GM18858 (cell line): ENCODE measurements around the gene IL6R.

Experiments used
- ATAC-seq: cut with Tn5 transposase; IDR thresholded peaks from one replicate; pipeline ENCODE4 v1.9.1; 2021; ENCODE audit not compliant: unreplicated experiment

The IL6R gene

DNA sequence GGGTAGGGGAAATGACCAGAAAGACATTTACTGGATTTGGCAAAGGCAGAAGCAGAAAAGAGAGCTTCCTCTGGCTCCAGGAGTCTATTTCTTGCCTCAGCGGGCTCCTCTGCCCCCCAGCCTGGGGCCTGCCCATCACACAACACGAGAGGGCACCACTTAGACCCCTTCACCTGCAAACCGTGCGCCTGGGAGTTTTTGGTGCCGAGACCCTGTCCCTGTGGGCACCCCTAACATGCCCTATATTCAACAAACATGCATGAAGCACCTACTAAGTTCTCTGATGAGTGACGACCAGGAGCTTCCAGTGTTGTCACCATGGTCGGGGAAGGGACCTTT, 18.8 kb downstream of the IL6R start:
- ATAC-seq, result no peak

DNA sequence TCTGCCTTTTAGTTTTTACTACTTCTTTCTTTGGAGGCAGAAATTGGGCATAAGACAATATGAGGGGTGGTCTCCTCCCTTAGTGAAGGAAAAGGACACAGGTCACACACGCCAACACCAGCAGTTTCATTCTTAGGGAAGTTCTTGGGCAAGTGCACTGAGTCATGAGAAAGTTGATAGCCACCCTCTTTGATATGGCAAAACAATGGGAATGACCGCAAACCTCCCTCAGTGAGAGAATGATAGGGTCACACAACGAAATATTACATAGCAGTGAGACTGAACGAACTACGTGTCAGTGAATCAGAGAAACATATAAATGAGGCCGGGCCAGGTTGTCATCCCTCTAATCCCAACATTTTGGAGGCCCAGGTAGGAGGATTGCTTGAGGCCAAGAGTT, 20.0 kb downstream of the IL6R start:
- no peak for ATAC-seq

DNA sequence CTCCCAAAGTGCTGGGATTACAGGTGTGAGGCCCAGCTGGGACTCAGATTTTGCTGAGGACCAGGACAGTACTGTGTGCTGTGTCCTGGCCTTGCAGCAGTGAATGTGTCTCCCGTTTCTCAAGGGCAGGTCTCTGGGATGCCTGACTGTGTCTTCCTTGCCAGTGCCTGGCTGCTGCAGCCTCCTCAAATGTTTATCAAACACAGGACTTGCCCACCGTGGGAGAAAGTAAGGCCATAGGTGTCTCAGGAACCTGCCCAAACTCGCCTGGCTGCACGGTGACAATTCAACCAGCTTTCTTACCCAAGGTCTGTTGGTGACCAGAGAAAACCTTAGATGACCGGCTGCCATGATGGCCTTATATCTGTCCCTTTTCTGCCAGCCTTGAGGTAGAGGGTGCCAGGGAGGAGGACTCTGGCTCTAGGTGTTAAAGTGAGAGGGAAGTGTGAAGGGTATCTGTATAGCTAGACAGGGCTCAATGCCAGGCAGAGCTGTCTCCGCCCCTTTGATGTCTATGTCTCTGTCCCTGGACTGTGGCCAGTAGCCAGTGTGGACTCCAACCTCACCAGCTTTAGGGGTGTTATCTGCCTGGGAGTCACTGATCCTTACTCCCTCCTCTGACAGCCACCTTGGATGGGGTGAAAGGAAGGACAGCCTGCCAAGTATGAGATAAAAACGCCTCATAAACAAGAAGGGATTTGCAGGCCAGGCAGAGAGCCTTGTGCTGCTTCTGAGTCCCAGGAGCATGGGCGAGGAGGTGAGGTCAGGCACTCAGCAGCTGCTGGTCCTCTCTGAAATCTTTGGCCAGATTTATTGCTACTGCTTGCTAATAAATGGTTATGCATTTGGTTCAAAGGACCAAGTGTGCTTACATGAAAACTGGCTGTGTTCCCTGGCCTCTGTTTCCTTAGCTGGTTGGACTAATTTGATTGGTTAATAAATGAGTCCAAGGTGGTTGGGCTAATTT, 22.3 kb downstream of the IL6R start:
- ATAC-seq, result no peak

DNA sequence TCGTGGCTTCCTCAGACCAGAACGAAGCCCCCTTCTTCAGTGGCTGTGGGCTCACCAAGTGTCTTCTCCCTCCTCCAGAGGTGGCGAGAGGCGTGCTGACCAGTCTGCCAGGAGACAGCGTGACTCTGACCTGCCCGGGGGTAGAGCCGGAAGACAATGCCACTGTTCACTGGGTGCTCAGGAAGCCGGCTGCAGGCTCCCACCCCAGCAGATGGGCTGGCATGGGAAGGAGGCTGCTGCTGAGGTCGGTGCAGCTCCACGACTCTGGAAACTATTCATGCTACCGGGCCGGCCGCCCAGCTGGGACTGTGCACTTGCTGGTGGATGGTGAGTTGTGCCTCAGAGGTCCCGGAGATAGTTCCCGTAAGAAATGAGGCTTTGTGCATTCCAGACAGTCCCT, 24.0 kb downstream of the IL6R start:
- no peak for ATAC-seq

GRCh38 chr1:154429841-154430611, 24.9 kb downstream of the IL6R start:
- no peak for ATAC-seq

- no peak for ATAC-seq
Observed at GRCh38 chr1:154430903-154431302, 25.8 kb downstream of the IL6R start.

DNA sequence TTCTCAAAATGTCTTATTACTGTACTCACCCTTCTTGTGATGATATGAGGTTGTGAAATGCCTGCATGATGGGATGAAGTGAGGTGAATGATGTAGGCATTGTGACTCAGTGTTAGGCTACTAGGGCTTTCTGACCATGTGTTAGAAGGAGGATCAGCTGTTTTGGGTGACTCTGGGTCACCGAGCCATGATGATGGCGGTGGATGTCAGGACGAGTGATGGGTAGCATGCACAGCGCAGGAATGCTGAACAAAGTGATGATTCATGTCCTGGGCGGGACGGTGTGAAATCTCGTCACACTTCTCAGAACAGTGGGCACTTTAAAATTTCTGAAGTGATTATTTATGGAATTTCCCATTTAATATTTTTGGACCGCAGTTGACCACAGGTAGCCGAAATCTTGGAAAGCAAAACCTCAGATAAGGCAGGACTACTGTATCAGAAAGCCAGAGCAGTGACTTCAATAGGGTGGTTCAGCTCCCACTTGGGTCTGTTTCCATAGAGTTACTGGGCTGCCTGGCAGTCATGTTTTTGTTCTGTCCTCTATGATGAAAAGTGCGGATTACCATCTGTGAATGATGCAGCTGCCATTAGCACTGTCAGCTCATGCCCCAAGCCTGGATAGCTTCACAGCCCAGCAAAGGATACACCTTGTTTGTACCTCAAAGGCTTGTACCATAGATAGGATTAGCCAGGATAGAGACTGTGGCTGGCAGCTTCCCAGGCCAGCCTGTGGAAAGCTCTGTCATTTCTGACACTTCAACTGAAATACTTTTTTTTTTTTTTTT, 26.6 kb downstream of the IL6R start:
- no peak for ATAC-seq

- no peak for ATAC-seq
Observed at GRCh38 chr1:154433161-154433764, 28.1 kb downstream of the IL6R start.

GRCh38 chr1:154434346-154435085, 29.4 kb downstream of the IL6R start:
- ATAC-seq, result no peak

DNA sequence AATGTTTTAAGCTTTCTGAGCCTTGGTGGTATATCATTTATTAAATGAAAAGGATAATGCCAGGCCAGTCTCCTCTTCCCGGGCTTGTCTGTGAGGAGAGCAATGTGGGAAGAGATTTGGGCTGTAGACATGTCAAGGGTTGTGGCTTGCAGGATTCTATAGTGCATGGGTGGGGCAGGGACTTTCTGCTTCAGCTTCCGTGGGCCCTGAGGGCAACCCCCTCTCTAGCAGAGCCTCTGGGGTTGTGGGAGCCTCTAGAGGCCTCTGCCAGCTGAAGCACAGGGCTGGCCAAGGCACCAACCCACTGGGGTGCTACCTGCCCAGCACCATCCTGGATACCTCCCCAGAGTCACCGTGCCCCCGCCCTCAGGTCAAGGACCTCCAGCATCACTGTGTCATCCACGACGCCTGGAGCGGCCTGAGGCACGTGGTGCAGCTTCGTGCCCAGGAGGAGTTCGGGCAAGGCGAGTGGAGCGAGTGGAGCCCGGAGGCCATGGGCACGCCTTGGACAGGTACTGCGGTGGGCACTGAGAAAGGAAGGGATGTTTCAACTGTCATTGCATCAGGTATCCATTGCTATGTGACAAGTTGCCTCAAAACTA, 30.6 kb downstream of the IL6R start:
- ATAC-seq, result no peak

- no peak for ATAC-seq
Observed at GRCh38 chr1:154436433-154436832, 31.3 kb downstream of the IL6R start.

DNA sequence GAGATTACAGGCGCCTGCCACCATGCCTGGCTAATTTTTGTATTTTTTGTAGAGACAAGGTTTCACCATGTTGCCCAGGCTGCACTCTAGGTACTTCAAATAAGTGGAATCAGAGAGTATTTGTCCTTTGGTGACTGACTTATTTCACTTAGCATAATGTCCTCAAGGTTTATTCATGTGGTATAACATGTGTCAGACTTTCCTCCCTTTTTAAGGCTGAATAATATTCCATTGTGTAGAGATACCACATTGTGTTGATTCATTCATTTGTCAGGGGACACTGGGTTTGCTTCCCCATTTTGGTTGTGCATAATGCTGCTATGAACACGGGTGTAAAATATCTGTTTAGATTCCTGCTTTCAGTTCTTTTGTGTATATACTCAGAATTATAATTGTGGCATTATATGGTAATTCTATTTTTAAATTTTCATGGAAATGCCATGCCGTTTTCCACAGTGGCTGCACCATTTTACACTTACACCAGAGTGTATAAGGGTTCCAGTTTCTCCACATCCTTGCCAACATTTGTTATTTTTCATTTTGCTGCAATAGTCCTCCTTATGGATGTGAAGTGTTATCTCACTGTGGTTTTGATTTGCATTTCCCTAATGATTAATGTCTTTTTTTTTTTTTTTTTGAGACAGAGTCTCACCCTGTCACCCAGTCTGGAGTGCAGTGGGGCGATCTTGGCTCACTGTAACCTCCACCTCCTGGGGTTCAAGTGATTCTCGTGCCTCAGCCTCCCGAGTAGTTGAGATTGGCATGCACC, 35.1 kb downstream of the IL6R start:
- ATAC-seq, result no peak

DNA sequence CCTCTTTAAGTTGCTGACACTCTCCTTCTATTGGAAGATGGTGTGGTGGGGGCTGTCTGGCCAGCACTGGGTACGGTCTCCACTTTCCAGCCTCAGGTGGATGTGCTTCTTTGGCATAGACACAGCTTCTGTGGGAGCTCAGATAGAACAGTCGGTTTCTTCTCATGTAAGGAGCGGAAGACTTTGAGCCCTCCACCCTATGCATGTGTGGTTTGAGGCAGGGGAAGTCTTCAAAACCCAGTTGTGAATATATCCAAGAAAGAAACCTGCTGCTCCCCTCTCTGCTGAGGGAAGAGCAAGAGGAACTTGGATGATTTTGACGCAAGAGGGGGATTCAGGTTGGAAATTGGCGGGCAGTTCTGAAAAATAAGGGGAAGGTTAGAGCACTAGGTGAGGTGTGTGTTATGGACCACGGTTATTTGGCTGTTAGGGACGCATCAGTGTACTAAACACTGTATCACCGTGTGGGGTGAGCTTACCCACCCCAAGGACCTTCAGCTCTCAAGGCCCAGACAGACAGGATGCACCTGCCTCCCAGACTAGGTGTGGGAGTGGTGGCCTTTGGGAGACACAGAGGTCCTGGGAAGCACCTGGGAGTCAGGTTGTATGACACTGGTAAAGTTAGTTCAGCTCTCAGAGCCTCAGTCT, 36.2 kb downstream of the IL6R start:
- no peak for ATAC-seq

DNA sequence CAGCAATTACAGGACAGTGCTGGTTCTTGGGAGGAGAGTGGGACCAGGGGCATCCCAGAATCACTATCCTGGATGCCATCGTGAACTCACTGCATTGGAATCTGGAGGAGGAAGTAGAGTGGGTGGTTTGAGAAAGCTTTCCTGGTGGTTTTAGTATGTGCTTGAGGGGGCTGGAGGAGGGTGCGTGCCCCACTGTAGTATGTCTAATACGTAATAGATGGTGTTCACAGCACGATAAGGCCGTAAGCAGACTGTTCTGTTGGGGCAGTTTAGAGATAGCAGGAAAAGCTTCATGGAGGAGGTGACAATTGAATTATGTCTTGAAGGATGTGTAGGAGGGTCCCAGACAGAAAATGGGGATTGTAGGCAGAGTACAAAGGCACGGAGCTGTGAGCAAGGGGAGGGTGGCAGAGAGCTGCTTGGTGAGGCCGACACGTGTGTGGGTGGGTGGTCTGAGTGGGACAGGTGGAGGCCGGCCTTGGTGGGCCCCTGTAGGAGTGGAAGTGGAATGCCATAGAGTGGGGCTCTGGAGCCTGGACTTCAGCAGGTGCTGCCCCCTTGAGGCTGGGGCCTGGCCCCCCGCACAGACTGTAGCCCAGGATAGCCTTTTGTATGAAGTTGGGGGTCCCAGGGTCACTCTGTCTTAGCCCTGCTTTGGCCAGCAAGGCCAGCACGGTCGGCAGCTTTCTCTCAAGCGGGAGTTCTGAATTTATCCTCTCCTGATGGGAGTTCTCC, 37.0 kb downstream of the IL6R start:
- ATAC-seq, result no peak

DNA sequence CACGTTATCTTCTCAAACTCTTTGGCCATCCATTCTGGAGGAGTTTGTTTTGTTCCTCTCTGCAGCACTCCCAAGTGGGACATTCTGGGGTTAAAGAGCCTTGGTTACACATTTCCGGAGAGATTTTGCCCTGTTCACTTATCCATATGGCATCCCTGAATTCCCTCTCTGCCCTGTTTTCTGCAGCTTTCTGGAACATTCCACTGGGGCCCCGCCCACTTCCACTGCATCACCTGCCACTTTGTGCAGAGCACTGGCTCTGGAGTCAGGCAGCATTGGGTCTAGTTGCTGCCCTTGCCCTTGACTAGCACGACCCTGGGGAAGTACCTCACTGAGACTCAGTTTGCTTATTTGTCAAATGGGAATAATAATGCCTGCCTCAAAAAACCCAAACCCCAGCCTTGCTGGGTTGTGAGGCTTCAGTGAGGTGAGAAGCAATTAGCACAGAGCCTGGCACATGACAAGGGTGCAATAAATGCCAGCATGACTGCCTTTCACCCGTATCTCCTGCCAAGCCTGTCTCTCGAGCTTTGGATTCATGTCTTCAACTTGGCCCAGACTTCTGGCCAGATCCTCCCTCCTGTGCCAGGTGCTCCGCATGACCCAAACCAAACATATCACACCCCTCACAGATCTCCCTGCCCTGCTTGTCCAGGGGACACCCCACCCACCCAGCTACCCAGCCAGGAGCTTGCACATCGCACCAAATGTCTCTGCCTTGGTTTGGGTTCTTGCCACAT, 38.3 kb downstream of the IL6R start:
- no peak for ATAC-seq

DNA sequence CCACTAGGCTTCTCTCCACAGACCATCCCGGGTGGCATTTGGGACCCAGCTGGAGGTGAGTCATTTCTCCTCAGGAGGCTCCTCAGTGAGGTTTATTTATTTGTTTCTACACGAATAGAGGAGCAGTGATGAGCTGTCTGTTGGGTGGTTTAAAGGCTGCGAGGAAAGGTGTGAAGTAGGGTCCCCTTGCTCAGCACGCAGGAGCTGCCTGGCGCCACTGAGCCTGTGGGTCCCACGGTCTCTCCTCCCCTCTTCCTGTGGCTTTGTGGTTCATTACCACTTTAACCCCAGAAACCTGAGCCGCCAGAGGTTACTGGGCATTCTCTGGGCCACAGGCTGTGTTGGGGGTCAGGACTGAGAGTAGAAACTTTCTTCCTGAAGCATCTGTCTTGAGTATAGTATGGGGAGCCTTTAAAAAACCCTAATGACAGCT, 39.9 kb downstream of the IL6R start:
- no peak for ATAC-seq

GRCh38 chr1:154446292-154446691, 41.1 kb downstream of the IL6R start:
- ATAC-seq, result no peak
